Measurements from ENCODE around the gene SEPTIN7. TPM values are rescaled to one million over a fixed set of nuclear protein-coding genes. Genes with fewer than 3 reads are reported as not detected.

SEPTIN7 gene
- total and polyA plus RNA-seq, 9 of the 15 experiments (the other 6 are each of a cell fraction or from before 2014, with no cell fraction given) = 95.0 to 268 (median 163) TPM

DNA sequence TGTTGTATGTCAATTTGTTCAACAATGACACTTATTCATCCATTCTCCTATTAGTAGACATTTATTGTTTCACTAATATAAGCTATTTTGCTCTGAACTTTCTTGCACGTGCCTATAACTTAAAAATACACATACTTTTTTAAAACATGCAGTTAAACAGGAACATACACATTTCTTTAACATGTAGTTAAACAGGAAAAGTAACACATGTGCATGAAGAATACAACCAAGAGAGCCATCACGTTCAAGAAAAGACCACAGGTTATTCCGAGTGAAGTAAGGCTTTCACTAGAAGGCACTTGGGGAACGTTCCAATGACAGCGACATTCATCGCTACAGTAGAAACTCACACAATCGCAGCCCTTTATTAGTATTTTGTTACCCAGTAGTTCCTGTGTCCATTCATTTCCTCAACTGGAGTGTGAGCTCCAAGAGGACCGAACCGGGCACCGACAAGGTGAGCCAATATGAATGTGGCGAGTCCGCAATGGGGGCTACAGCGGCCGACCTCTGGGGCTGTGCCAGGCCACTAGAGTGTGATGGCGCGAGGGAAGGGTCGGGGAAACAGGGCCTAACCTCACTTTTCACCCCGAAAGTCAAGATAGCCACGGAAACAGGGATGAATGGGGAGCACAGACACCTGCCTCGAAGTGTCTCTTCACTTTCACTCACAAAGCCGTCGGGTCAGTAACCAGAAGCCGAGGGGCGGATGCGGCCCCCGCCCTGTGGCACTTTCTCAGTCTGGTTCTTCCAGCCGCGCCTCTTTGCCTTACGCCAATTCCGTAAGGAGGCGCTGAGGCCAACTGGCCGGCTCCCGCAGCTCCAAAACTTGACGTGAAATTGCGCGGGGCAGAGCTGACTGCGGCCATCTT, 775 bp upstream of the SEPTIN7 start (continued):
- no peak for TF ChIP-seq FOXJ3 (CRISPR knock-in tag; IDR thresholded peaks at IDR 0.05)
- TF ChIP-seq MAZ (CRISPR knock-in tag; conservative IDR thresholded peaks at IDR 0.05 in 1 of 2, IDR thresholded peaks at IDR 0.05 in 1 of 2) = no peak; a peak in 1 of 4 replicates
- no peak for TF ChIP-seq LCOR (CRISPR knock-in tag; IDR thresholded peaks at IDR 0.05)
- TF ChIP-seq, protein P1, sequence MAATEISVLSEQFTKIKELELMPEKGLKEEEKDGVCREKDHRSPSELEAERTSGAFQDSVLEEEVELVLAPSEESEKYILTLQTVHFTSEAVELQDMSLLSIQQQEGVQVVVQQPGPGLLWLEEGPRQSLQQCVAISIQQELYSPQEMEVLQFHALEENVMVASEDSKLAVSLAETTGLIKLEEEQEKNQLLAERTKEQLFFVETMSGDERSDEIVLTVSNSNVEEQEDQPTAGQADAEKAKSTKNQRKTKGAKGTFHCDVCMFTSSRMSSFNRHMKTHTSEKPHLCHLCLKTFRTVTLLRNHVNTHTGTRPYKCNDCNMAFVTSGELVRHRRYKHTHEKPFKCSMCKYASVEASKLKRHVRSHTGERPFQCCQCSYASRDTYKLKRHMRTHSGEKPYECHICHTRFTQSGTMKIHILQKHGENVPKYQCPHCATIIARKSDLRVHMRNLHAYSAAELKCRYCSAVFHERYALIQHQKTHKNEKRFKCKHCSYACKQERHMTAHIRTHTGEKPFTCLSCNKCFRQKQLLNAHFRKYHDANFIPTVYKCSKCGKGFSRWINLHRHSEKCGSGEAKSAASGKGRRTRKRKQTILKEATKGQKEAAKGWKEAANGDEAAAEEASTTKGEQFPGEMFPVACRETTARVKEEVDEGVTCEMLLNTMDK (IDR thresholded peaks at IDR 0.05; ENCODE audit: borderline replicate concordance, insufficient read depth, low read depth, low read length, poor library complexity, severe bottlenecking) = peak; percentile 46
- TF ChIP-seq EZH2 (IDR thresholded peaks at IDR 0.05; ENCODE audit: borderline replicate concordance, low read depth, low read length) = no peak
- TF ChIP-seq FOXM1 (IDR thresholded peaks at IDR 0.05; ENCODE audit: low read depth) = no peak
- TF ChIP-seq FOXM1 (CRISPR knock-in tag; IDR thresholded peaks at IDR 0.05; ENCODE audit: low read depth) = no peak
- TF ChIP-seq EGR1 (conservative IDR thresholded peaks at IDR 0.05) = no peak
- peak; percentile 59 for TF ChIP-seq CTBP1 (IDR thresholded peaks at IDR 0.05; ENCODE audit: borderline replicate concordance)
- no peak for TF ChIP-seq SRSF9 (IDR thresholded peaks at IDR 0.05; ENCODE audit: borderline replicate concordance, low read depth, low read length)
- TF ChIP-seq, protein P2, sequence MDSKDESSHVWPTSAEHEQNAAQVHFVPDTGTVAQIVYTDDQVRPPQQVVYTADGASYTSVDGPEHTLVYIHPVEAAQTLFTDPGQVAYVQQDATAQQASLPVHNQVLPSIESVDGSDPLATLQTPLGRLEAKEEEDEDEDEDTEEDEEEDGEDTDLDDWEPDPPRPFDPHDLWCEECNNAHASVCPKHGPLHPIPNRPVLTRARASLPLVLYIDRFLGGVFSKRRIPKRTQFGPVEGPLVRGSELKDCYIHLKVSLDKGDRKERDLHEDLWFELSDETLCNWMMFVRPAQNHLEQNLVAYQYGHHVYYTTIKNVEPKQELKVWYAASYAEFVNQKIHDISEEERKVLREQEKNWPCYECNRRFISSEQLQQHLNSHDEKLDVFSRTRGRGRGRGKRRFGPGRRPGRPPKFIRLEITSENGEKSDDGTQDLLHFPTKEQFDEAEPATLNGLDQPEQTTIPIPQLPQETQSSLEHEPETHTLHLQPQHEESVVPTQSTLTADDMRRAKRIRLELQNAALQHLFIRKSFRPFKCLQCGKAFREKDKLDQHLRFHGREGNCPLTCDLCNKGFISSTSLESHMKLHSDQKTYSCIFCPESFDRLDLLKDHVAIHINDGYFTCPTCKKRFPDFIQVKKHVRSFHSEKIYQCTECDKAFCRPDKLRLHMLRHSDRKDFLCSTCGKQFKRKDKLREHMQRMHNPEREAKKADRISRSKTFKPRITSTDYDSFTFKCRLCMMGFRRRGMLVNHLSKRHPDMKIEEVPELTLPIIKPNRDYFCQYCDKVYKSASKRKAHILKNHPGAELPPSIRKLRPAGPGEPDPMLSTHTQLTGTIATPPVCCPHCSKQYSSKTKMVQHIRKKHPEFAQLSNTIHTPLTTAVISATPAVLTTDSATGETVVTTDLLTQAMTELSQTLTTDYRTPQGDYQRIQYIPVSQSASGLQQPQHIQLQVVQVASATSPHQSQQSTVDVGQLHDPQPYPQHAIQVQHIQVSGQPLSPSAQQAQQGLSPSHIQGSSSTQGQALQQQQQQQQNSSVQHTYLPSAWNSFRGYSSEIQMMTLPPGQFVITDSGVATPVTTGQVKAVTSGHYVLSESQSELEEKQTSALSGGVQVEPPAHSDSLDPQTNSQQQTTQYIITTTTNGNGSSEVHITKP (IDR thresholded peaks at IDR 0.05; ENCODE audit: partially characterized antibody) = peak; percentile 91
- TF ChIP-seq, protein P3, sequence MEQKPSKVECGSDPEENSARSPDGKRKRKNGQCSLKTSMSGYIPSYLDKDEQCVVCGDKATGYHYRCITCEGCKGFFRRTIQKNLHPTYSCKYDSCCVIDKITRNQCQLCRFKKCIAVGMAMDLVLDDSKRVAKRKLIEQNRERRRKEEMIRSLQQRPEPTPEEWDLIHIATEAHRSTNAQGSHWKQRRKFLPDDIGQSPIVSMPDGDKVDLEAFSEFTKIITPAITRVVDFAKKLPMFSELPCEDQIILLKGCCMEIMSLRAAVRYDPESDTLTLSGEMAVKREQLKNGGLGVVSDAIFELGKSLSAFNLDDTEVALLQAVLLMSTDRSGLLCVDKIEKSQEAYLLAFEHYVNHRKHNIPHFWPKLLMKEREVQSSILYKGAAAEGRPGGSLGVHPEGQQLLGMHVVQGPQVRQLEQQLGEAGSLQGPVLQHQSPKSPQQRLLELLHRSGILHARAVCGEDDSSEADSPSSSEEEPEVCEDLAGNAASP (IDR thresholded peaks at IDR 0.05) = no peak
- no peak for TF ChIP-seq ZNF311 (CRISPR knock-in tag; IDR thresholded peaks at IDR 0.05)
- TF ChIP-seq SRSF7 (optimal IDR thresholded peaks at IDR 0.05; ENCODE audit: low read depth, low read length) = no peak
- no peak for TF ChIP-seq ZNF175 (CRISPR knock-in tag; IDR thresholded peaks at IDR 0.05; ENCODE audit: low read depth)
- no peak for TF ChIP-seq BMI1 (IDR thresholded peaks at IDR 0.05; ENCODE audit: low read length)
- TF ChIP-seq ETV6 (IDR thresholded peaks at IDR 0.05; ENCODE audit: borderline replicate concordance in 1 of 2, low read depth in 2 of 2, low read length in 1 of 2) = no peak
- TF ChIP-seq ETV6 (CRISPR knock-in tag; IDR thresholded peaks at IDR 0.05; ENCODE audit: borderline replicate concordance) = no peak

Data from K562 (cell line).